Kidney (tissue), 14 donors: ENCODE results near the gene KLHL30. TPM values are rescaled to one million over a fixed set of nuclear protein-coding genes. Genes with fewer than 3 reads are reported as not detected.

Experiments
- DNase-seq, 5 donors: peaks; one replicate each; pipeline ENCODE4 v3.0.0-alpha.2; 2013 to 2020
- FAIRE-seq: peaks from 2 replicates; lab custom pipeline; 2012; peaks lifted over from hg19 to GRCh38; lab: Jason Lieb, UNC
- H3K27ac ChIP-seq, 2 donors: one replicate each; pipeline ENCODE4 v1.7.0; 2013; ENCODE audit warnings: low read depth in 2 of 2, low read length in 2 of 2, inconsistent platforms in 1 of 2
- H3K27me3 ChIP-seq: one replicate; pipeline ENCODE4 v1.7.1; 2013; ENCODE audit warnings: low read length, inconsistent platforms; ENCODE audit not compliant: control insufficient read depth, insufficient read depth
- H3K36me3 ChIP-seq, 3 donors: one replicate each; pipeline versions ENCODE4 v1.7.0 to v1.7.1; 2013; ENCODE audit warnings: low read length in 3 of 3, control low read depth in 1 of 3, inconsistent platforms in 1 of 3; ENCODE audit not compliant: insufficient read depth in 3 of 3, control insufficient read depth in 2 of 3
- H3K4me1 ChIP-seq, 3 donors: one replicate each; pipeline versions ENCODE4 v1.7.0 to v1.7.1; 2013; ENCODE audit warnings: low read length in 3 of 3, inconsistent platforms in 1 of 3, low read depth in 1 of 3; ENCODE audit not compliant: control insufficient read depth in 2 of 3, insufficient read depth in 2 of 3
- H3K4me3 ChIP-seq, 3 donors: one replicate each; pipeline versions ENCODE4 v1.7.0 to v1.8.1; 2013; ENCODE audit warnings: low read length in 3 of 3, control low read depth in 1 of 3, inconsistent platforms in 1 of 3
- H3K9ac ChIP-seq, 3 donors: one replicate each; pipeline versions ENCODE4 v1.7.0 to v1.7.1; 2013; ENCODE audit warnings: low read length in 3 of 3, control low read depth in 1 of 3, inconsistent platforms in 1 of 3
- H3K9me3 ChIP-seq, 3 donors: one replicate each; pipeline versions ENCODE4 v1.7.0 to v1.7.1; 2013; ENCODE audit warnings: low read length in 3 of 3, control low read depth in 1 of 3, inconsistent platforms in 1 of 3; ENCODE audit not compliant: control insufficient read depth in 2 of 3, insufficient read depth in 1 of 3
- CTCF ChIP-seq: IDR thresholded peaks from 3 replicates; pipeline ENCODE4 v1.5.1; 2012; ENCODE audit warnings: mild to moderate bottlenecking, moderate library complexity, borderline replicate concordance; ENCODE audit not compliant: insufficient read depth; ENCODE audit errors: extremely low read depth
- intact Hi-C: fragments of 100-400 bp; cut with DNase I; formaldehyde crosslinking; loops from one replicate; pipeline ENCODE4 v1.11.1; 2022
- polyA plus RNA-seq: library from polyadenylated mRNA; stranded (reverse); fragments of 350-450 nt; fragmentation: Illumina TruSeq; extraction: RNeasy Lipid Tissue Mini Kit (QIAGEN cat#74804); gene quantifications from one replicate; pipeline ENCODE4 v1.2.3, GENCODE V29; 2014; ENCODE audit warnings: low read depth, low replicate concordance; ENCODE audit not compliant: insufficient read depth
- total RNA-seq: library from RNA; stranded (reverse); fragmentation: NEBNext Ultra II Directional; extraction: Animal tissue kit (Norgen Biotek cat#: 25700); gene quantifications from one replicate; pipeline ENCODE4 v1.2.1, GENCODE V29; 2021
- donor health status: control.
- donor health status: control.
- donor health status: control.
- donor health status: control.
- donor health status: control.
- donor health status: DM: yes; HTN: yes; CAD: no.
- donor health status: Normal renal cell carcinoma (clear cell type).

Gene KLHL30
- total and polyA plus RNA-seq, 2 donors from 2014 or later, result 0.24 to 5.7 TPM

- intact Hi-C loops, result no loop called here
- Histone ChIP-seq H3K4me1 (peaks cover 0 to 6% (median 0%) of the 10 kb centered on the region in 3 donors), H3K9ac (no peak overlapping the region), H3K9me3 (no peaks in the 10 kb centered on the region), H3K36me3 (no peaks in the 10 kb centered on the region), H3K27ac (no peak overlapping the region), H3K4me3 (peak overlapping the region in 2 of 3 donors; percentile 34 to 52), H3K27me3 (no peaks in the 10 kb centered on the region)
- DNase-seq (peak in 3 of 5 donors; percentile 16 to 73 (median 47)), FAIRE-seq (no peak)
- TF ChIP-seq CTCF, result peak; percentile 12
These were observed 31.6 kb upstream of the KLHL30 start for GRCh38 chr2:238106698-238107524.

GRCh38 chr2:238107525-238108422 is 30.7 kb upstream of the KLHL30 start:
- Histone ChIP-seq H3K27me3 (no peaks in the 10 kb centered on the region), H3K9me3 (peaks cover 0 to 1% (median 0%) of the 10 kb centered on the region in 3 donors), H3K4me3 (peak overlapping the region in 2 of 3 donors; percentile 34 to 52), H3K27ac (no peak overlapping the region), H3K4me1 (peaks cover 0 to 6% (median 0%) of the 10 kb centered on the region in 3 donors), H3K9ac (no peak overlapping the region), H3K36me3 (no peaks in the 10 kb centered on the region)
- TF ChIP-seq CTCF, result no peak
- DNase-seq (peak in 2 of 5 donors; percentile 55 to 69), FAIRE-seq (no peak)
- intact Hi-C loops, result no loop called here

GRCh38 chr2:238108423-238109183 is 29.9 kb upstream of the KLHL30 start:
- Histone ChIP-seq H3K36me3 (no peaks in the 10 kb centered on the region), H3K4me1 (peaks cover 0 to 6% (median 0%) of the 10 kb centered on the region in 3 donors), H3K9me3 (peaks cover 0 to 3% (median 0%) of the 10 kb centered on the region in 3 donors), H3K9ac (no peak overlapping the region), H3K27me3 (no peaks in the 10 kb centered on the region), H3K27ac (no peak overlapping the region), H3K4me3 (no peak overlapping the region)
- intact Hi-C loops, result no loop called here
- DNase-seq (peak; percentile 51 to 73 (median 59)), FAIRE-seq (no peak)
- TF ChIP-seq CTCF, result no peak
